ENCODE results near the gene PAXX.
"Not testable (repeated sequence)": the region's sequence is repeated elsewhere in the genome, so short reads cannot be mapped to it uniquely, and the experiment has no call there.

Gene PAXX

DNA sequence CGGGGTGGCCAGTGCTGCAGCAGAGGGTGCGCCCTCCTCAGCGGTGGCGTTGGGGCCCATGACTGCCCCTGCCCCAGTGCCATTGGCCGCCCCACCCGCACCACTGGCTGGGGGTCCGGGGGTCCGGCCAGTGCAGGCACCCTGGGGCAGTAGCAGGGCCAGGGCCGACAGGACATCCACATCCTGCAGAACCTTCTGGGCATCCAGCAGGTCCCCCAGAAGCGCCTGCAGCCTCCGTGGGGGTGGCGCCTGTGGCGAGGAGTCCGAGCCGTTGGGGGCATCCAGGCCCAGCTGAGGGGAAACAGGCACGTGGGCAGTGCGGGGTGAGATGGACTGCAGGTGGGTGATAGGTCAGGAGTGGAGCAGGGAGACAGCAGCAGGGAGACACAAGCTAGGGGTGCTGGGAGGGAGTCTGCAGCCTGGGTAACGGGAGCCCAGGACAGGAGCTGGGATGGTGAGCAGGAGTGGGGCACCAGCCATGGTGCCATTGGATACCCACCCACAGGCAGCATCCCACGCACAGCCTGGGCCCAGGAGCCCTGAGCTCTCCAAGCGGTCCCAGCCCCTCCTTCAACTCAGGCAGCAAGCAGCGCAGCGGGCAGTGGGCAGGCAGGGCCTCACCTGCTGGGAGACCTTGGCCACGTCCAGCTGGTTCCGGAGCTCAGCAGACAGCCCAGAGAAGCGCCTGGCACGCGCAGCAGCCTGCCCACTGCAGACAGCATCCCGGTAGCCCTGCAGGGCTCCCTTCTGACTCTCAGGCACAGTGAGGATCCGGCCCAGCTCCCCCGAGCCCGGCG is 28.7 kb downstream of the PAXX start:
- no peak for DNase-seq

DNA sequence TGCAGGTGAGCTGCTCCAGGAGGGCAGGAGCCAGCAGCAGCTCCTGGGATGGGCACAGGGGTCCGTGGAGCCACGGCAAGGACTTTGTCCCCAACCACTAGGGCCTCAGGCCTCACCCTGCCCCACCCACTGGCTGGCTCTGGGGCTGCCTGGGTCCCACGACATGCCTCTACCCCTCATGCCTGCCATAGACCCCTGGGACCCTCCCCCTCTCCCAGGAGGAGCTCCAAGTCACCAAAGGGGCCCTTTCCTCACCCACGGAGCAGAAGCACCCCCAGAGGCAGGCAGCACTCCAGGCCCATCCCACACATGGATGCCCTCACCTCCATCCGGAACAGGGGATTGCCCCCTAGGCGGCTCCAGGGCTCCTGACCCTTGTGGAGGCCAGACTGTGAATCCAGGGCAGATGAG is 29.4 kb downstream of the PAXX start:
- DNase-seq = no peak

DNA sequence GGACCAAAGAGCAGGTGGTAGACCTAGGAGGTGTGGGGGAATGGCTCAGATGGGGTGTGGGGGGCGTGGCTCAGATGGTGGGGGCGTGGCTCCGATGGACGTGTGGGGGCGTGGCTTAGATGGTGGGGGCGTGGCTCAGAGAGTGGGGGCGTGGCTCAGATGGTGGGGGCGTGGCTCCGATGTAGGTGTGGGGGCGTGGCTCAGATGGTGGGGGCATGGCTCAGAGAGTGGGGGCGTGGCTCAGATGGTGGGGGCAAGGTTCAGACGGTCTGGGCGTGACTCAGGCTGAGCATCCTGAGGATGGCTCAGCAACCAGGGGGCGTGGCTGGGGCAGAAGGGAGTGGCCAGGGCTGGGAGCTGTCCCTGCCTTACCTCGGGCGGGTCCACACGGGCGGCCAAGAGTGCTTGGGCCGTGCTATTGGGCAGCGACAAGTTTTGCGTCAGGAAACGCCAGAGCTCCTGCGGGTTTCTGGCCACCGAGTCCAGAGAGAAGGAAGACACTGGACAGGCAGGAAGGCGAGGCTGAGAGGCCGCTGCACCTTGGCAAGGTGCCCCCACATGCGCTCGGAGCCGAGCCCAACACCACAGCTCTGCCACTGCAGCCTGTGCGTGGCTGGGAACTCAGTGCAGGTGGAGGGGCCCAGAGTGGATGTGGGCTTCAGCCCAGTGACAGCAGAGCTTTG is 29.9 kb downstream of the PAXX start:
- peak; percentile 78 for DNase-seq

DNA sequence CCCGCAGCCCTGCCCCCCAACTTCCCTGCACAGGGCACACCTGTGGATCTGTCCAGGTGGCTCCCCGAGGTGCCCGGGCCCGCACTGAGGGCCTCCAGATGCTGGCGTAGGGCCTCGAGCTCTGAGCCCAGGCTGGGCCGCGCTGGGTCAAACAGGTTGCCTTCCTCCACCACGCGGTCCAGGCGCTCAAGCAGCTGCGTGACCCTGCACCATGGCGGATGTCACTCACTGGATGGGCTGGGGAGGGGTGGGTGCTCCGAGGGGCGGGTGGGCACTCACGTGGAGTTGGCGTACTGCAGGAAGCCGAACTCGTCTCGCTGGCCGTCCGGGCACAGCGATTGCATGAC is 30.4 kb downstream of the PAXX start:
- no peak for DNase-seq

GRCh38 chr9:137023157-137023556 is 30.9 kb downstream of the PAXX start:
- no peak for DNase-seq

- DNase-seq = no peak
These were observed 31.4 kb downstream of the PAXX start for GRCh38 chr9:137023583-137023991.

DNA sequence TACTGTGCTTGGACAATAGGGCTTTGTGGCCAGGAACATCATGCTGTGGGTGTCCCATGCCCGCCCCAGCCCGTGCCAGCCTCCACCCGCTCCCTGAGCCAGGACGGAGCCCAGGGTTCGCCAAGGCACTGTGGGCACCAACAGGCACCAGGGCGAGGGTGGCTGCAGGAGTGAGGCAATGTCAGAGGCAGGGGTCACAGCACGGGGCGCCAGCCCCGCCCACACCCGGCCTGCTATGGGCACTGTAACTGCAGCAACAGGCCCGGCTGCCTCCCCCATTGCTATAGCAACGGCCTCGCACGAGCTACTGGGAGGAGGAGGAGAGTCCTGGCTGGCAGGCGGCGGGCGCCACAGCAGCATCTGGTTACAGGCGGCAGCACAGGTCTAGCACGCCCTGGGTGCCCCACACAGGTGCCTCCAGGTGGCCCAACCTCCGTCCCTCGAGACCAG is 33.3 kb downstream of the PAXX start:
- no peak for DNase-seq

DNA sequence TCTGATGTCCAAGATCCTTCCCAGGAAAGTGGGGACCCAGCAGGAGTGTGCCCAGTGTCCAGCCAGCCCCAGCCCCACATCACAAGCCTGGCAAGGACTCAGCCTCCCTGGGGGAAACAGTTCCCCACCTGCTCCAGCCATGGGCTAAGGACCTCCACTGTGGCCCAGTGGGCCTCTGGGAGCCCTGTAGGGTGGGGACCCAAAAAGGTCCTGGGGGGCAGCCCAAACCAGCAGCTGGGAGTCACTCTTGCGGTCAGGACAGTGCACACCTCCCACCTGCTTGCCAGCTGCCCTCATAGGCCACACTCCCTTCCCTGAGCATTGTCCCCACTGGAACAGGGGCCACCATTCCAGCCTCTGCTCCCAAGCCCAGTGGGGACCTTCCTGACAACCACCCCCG is 34.2 kb downstream of the PAXX start:
- no peak for DNase-seq

- DNase-seq = no peak
These were observed 34.6 kb downstream of the PAXX start for GRCh38 chr9:137026828-137027227.

- no peak for DNase-seq
These were observed 35.4 kb downstream of the PAXX start, which contains the start of gene ABCA2 for GRCh38 chr9:137027369-137028262. Gene ABCA2, minus strand, starts transcription at chr9:137028237. Its CDS starts 97 bp downstream, at chr9:137028140.

GRCh38 chr9:137028263-137029057 is 36.2 kb downstream of the PAXX start:
- peak; percentile 69 for DNase-seq

- peak; percentile 70 for DNase-seq
These were observed 37.1 kb downstream of the PAXX start for GRCh38 chr9:137029058-137029936.

DNA sequence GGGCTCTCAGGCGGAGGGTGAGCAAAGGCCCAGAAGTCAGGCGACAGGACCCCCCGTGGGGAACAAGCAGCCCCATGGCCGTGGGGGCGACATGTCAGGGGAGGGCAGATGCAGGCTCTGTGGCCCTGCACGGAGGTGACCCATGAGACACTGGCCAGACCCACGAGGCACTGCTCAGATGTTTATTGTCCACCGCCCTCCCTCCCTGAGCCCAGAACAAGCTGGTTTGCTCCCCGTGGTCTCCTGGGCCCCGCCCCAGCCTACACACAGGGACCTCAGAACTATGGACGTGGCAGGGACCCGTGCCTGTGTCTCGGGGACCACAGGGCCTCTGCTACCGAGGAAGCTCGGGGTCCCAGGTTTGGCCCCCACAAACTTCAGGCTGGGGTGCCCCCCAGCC is 37.8 kb downstream of the PAXX start:
- DNase-seq = no peak

DNA sequence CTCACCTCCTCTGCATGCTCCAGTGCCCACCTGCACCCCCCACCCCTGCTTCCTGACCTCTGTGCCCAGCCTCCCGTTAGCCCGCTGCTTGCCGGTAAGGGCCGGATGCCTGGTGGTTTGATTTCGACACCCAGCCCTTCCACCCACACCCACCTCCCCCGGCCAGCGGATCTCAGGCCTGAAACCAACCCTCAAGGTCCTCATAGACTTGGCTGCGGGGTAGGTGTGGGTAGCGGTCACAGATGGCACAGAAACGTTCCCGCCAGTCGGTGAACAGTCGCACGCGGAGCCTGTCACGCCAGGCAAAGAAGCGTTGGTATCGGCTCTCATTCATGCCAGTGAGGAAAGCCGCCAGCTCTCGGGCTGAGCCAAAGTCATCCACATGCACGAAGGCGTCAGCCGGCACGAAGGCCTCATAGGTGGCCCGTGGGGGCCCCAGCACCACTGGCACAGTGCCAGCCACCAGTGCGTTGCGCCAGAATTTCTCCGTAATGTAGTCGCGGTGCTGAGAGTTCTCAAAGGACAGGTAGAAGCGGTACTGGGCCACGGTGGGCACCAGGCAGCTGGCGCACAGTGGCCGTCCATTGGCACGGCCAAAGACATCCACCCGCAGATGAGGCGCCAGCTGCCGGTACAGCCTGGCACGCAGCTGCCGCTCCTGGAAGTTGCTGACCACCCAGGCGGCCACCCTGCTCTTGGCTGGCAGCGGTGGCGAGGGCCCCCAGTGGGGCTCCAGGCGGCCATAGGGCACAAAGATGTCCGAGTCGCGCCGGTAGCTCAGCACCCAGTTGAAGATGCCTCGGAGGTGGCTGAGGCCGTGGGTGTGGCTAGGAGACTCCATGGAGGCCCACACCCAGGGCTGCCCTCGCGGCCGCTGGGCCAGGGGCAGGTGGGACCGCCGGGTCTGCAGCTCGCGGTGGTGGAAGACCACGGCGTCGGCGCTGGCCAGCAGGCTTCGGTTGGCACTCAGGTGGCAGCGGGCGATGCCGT is 38.6 kb downstream of the PAXX start:
- DNase-seq = peak; percentile 55

- DNase-seq = peak; percentile 60
These were observed 39.9 kb downstream of the PAXX start, which contains the start of gene FUT7 for GRCh38 chr9:137031904-137032640. Gene FUT7, minus strand, starts transcription at chr9:137032088. Its CDS starts 97 bp downstream, at chr9:137031991.

- peak; percentile 42 for DNase-seq
These were observed 40.6 kb downstream of the PAXX start for GRCh38 chr9:137032858-137033257.

DNA sequence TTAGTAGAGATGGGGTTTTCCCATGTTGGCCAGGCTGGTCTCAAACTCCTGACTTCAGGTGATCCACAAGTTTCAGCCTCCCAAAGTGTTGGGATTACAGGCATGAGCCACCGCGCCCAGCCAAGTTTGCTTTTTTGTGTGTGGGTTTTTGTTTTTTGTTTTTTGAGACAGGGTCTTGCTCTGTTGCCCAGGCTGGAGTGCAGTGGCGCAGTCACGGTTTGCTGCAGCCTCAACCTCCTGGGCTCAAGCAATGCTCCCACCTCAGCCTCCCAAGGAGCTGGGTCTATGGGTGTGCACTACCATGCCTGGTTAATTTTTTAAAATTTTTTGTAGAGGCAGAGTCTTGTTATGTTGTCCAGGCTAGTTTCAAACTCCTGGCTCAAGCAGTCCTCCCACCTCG is 41.3 kb downstream of the PAXX start:
- not testable (repeated sequence) for DNase-seq

GRCh38 chr9:137034039-137034708 is 42.0 kb downstream of the PAXX start:
- DNase-seq = no peak
